ENCODE data around the gene COL27A1.

DNA sequence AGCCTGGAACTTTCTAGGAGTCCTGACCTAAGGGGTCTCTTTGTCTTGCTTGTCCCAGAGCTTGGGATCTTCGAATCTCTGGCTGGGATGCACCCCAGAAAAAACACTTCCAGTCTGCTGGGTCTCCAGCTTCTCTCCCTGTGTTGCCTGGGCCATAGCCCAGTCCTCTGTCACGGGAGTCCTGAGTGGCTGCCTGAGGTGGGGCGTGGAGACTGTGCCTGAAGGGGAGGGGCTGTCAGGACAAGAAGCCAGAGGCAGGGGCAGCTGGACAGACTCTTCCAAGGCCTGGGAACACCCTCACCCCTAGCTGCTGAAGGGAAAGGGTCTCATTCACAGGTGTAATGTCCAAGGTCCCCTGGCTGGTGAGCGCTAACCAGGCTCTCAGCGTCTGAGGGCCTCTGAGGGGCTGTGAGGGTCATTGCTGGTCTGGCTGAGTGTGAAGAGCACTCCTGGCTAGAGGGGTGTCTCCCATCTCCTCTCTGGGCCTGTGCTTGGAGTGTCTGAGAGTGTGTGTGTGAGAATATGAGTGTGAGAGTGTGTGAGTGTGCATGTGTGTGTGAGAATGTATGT is 20.4 kb upstream of the COL27A1 start:
- TF ChIP-seq CTCF (optimal IDR thresholded peaks at IDR 0.05 in 1 of 3, IDR thresholded peaks at IDR 0.05 in 1 of 3, conservative IDR thresholded peaks at IDR 0.05 in 1 of 3; ENCODE audit: extremely low read depth in 1 of 3, insufficient read depth in 2 of 3, low read length in 3 of 3): no peak
- TF ChIP-seq EZH2 (IDR thresholded peaks at IDR 0.05; ENCODE audit: low read length): no peak

Measured in keratinocyte (primary cell).